ENCODE measurements around the gene SORCS2.

DNA sequence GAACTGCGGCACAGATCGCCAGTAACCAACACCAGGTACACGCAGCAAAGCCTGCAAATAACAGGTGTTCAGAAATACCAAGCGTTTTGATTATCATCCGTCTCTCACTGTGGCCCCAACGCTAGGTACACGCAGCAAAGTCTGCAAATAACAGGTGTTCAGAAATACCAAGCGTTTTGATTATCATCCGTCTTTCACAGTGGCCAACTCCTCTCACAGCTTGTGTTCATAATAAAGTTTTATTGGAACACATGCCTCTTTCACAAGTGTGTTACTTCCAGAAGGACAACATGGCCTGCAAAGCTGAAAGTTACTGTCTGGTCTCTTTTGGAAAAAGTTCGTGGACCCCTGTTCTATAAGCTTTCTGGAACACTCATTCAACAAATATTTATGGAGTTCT, 594.2 kb downstream of the SORCS2 start:
- TF ChIP-seq TAF1 (IDR thresholded peaks at IDR 0.05; ENCODE audit: low read depth) (no peak), CTCF (IDR thresholded peaks at IDR 0.05; ENCODE audit: poor library complexity, severe bottlenecking) (no peak), POLR2AphosphoS5 (IDR thresholded peaks at IDR 0.05) (no peak), EP300 (conservative IDR thresholded peaks at IDR 0.05; ENCODE audit: poor library complexity, severe bottlenecking) (no peak), MXI1 (conservative IDR thresholded peaks at IDR 0.05; ENCODE audit: poor library complexity, severe bottlenecking) (no peak)
- TF ChIP-seq, protein P1, sequence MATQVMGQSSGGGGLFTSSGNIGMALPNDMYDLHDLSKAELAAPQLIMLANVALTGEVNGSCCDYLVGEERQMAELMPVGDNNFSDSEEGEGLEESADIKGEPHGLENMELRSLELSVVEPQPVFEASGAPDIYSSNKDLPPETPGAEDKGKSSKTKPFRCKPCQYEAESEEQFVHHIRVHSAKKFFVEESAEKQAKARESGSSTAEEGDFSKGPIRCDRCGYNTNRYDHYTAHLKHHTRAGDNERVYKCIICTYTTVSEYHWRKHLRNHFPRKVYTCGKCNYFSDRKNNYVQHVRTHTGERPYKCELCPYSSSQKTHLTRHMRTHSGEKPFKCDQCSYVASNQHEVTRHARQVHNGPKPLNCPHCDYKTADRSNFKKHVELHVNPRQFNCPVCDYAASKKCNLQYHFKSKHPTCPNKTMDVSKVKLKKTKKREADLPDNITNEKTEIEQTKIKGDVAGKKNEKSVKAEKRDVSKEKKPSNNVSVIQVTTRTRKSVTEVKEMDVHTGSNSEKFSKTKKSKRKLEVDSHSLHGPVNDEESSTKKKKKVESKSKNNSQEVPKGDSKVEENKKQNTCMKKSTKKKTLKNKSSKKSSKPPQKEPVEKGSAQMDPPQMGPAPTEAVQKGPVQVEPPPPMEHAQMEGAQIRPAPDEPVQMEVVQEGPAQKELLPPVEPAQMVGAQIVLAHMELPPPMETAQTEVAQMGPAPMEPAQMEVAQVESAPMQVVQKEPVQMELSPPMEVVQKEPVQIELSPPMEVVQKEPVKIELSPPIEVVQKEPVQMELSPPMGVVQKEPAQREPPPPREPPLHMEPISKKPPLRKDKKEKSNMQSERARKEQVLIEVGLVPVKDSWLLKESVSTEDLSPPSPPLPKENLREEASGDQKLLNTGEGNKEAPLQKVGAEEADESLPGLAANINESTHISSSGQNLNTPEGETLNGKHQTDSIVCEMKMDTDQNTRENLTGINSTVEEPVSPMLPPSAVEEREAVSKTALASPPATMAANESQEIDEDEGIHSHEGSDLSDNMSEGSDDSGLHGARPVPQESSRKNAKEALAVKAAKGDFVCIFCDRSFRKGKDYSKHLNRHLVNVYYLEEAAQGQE (IDR thresholded peaks at IDR 0.05; ENCODE audit: borderline replicate concordance): no peak

All from neural cell (in vitro differentiated cells).